H9 (cell line): ENCODE data around the gene SDK1. TPM values are rescaled to one million over a fixed set of nuclear protein-coding genes. Genes with fewer than 3 reads are reported as not detected.

Experiments used
- DNase-seq: peaks from one replicate; pipeline ENCODE4 v3.0.0-alpha.2; 2017
- H2AFZ ChIP-seq: one replicate; pipeline ENCODE4 v1.6.1; 2013; ENCODE audit warnings: mild to moderate bottlenecking, low read length, control low read depth, moderate library complexity
- H2AK5ac ChIP-seq: 2 replicates; pipeline ENCODE4 v1.6.1; 2013; ENCODE audit warnings: low read length, control low read depth, mixed read lengths; ENCODE audit not compliant: insufficient read length
- H2BK120ac ChIP-seq: one replicate; pipeline ENCODE4 v1.6.1; 2013; ENCODE audit warnings: low read depth, mild to moderate bottlenecking, low read length, control low read depth, inconsistent platforms; ENCODE audit not compliant: poor library complexity, severe bottlenecking
- H2BK12ac ChIP-seq: 2 replicates; pipeline ENCODE4 v1.6.1; 2013; ENCODE audit warnings: low read length, control low read depth, mixed read lengths, low read depth; ENCODE audit not compliant: insufficient read length
- H2BK15ac ChIP-seq: 2 replicates; pipeline ENCODE4 v1.6.1; 2013; ENCODE audit warnings: low read depth, low read length, control low read depth
- H2BK20ac ChIP-seq: one replicate; pipeline ENCODE4 v1.6.1; 2013; ENCODE audit warnings: low read depth, mild to moderate bottlenecking, low read length, control low read depth, inconsistent platforms; ENCODE audit not compliant: poor library complexity, severe bottlenecking
- H2BK5ac ChIP-seq: 2 replicates; pipeline ENCODE4 v1.6.1; 2013; ENCODE audit warnings: low read length, control low read depth, mixed read lengths; ENCODE audit not compliant: insufficient read length
- H3K14ac ChIP-seq: 2 replicates; pipeline ENCODE4 v1.6.1; 2013; ENCODE audit warnings: low read length, control low read depth; ENCODE audit not compliant: insufficient read depth
- H3K18ac ChIP-seq: 2 replicates; pipeline ENCODE4 v1.6.1; 2013; ENCODE audit warnings: low read depth, mild to moderate bottlenecking, mixed read lengths, low read length, control low read depth; ENCODE audit not compliant: insufficient read length
- H3K23ac ChIP-seq: 2 replicates; pipeline ENCODE4 v1.6.1; 2013; ENCODE audit warnings: low read length, control low read depth, mixed read lengths, low read depth; ENCODE audit not compliant: insufficient read length
- H3K23me2 ChIP-seq: 2 replicates; pipeline ENCODE4 v1.6.1; 2013; ENCODE audit warnings: low read depth, mild to moderate bottlenecking, mixed read lengths, low read length, control low read depth; ENCODE audit not compliant: insufficient read length, poor library complexity, severe bottlenecking
- H3K27ac ChIP-seq: 2 replicates; pipeline ENCODE4 v1.5.1; 2013; ENCODE audit warnings: low read length, control low read depth, mixed read lengths, low read depth; ENCODE audit not compliant: insufficient read length
- H3K27me3 ChIP-seq: 2 replicates; pipeline ENCODE4 v1.6.1; 2013; ENCODE audit warnings: low read length, control low read depth, inconsistent platforms; ENCODE audit not compliant: insufficient read depth
- H3K4ac ChIP-seq: 2 replicates; pipeline ENCODE4 v1.6.1; 2013; ENCODE audit warnings: low read depth, mild to moderate bottlenecking, control low read depth, inconsistent platforms, low read length, moderate library complexity
- H3K4me1 ChIP-seq: 2 replicates; pipeline ENCODE4 v1.6.1; 2013; ENCODE audit warnings: low read length, control low read depth, inconsistent platforms; ENCODE audit not compliant: insufficient read depth
- H3K4me2 ChIP-seq: 2 replicates; pipeline ENCODE4 v1.6.1; 2013; ENCODE audit warnings: low read length, control low read depth, mixed read lengths; ENCODE audit not compliant: insufficient read length, insufficient read depth
- H3K56ac ChIP-seq: 2 replicates; pipeline ENCODE4 v1.6.1; 2013; ENCODE audit warnings: low read depth, mild to moderate bottlenecking, mixed read lengths, low read length, control low read depth; ENCODE audit not compliant: insufficient read length
- H3K79me1 ChIP-seq: 2 replicates; pipeline ENCODE4 v1.6.1; 2013; ENCODE audit warnings: low read depth, mild to moderate bottlenecking, moderate library complexity, low read length, control low read depth, inconsistent platforms; ENCODE audit not compliant: insufficient read depth, poor library complexity, severe bottlenecking
- H3K79me2 ChIP-seq: 2 replicates; pipeline ENCODE4 v1.6.1; 2013; ENCODE audit warnings: low read length, control low read depth, inconsistent platforms; ENCODE audit not compliant: insufficient read depth
- H3K9ac ChIP-seq: 2 replicates; pipeline ENCODE4 v1.6.1; 2013; ENCODE audit warnings: low read length, control low read depth, mixed read lengths; ENCODE audit not compliant: insufficient read length; ENCODE audit errors: extremely low read depth
- H3K9me3 ChIP-seq: one replicate; pipeline ENCODE4 v1.6.1; 2013; ENCODE audit warnings: low read depth, low read length, inconsistent platforms; ENCODE audit not compliant: control insufficient read depth
- H3T11ph ChIP-seq: one replicate; pipeline ENCODE4 v1.6.1; 2013; ENCODE audit warnings: mild to moderate bottlenecking, low read length, control low read depth, inconsistent platforms
- H4K20me1 ChIP-seq: one replicate; pipeline ENCODE4 v1.6.1; 2013; ENCODE audit not compliant: control insufficient read depth, insufficient read length, insufficient read depth
- H4K5ac ChIP-seq: 2 replicates; pipeline ENCODE4 v1.6.1; 2013; ENCODE audit warnings: low read depth, mild to moderate bottlenecking, mixed read lengths, low read length, control low read depth; ENCODE audit not compliant: insufficient read length
- H4K8ac ChIP-seq: replicated peaks from 2 replicates; pipeline ENCODE4 v1.6.1; 2013; ENCODE audit warnings: low read length, control low read depth, mixed read lengths, low read depth; ENCODE audit not compliant: insufficient read length
- H4K91ac ChIP-seq: 2 replicates; pipeline ENCODE4 v1.6.1; 2013; ENCODE audit warnings: low read depth, mild to moderate bottlenecking, moderate library complexity, mixed read lengths, low read length, control low read depth; ENCODE audit not compliant: insufficient read length
- H3K27ac Mint-ChIP-seq, 3 experiments: 2 replicates in 2 of 3; 3 replicates in 1 of 3; pipeline ENCODE4 v1.8.0; 2020 to 2021; ENCODE audit warnings: mixed read lengths in 3 of 3, mild to moderate bottlenecking in 1 of 3, moderate library complexity in 1 of 3
- H3K27me3 Mint-ChIP-seq: 2 replicates; pipeline ENCODE4 v1.8.0; 2021; ENCODE audit warnings: low read depth, mild to moderate bottlenecking, moderate library complexity, mixed read lengths
- H3K36me3 Mint-ChIP-seq, 3 experiments: 2 replicates in 2 of 3; 3 replicates in 1 of 3; pipeline ENCODE4 v1.8.0; 2020 to 2021; ENCODE audit warnings: low read depth in 3 of 3, mixed read lengths in 3 of 3; ENCODE audit not compliant: insufficient read depth in 1 of 3
- H3K4me1 Mint-ChIP-seq, 2 experiments: 2 replicates each; pipeline ENCODE4 v1.8.0; 2020; ENCODE audit warnings: mixed read lengths in 2 of 2
- H3K4me3 Mint-ChIP-seq, 2 experiments: 2 replicates in 1 of 2; 3 replicates in 1 of 2; pipeline ENCODE4 v1.8.0; 2020 to 2021; ENCODE audit warnings: mild to moderate bottlenecking in 2 of 2, mixed read lengths in 2 of 2, moderate library complexity in 1 of 2
- H3K9me3 Mint-ChIP-seq, 2 experiments: 2 replicates in 1 of 2; 3 replicates in 1 of 2; pipeline ENCODE4 v1.8.0; 2020; ENCODE audit warnings: mild to moderate bottlenecking in 2 of 2, mixed read lengths in 2 of 2, moderate library complexity in 1 of 2
- CTCF ChIP-seq: fragments of 200-600 bp; sonication (generic); conservative IDR thresholded peaks from 3 replicates; pipeline ENCODE4 v1.8.0; 2021; ENCODE audit warnings: antibody characterized with exemption, mild to moderate bottlenecking
- WGBS: extraction: QIAGEN DNeasy Blood & Tissue Kit; methylation state at CpG from one replicate; pipeline ENCODE4 v1.1.7; 2013; ENCODE audit warnings: missing lambda C conversion rate, low lambda C conversion rate, mixed read lengths; ENCODE audit not compliant: insufficient read length; ENCODE audit errors: extremely low coverage; 5-methylcytosine and 5-hydroxymethylcytosine counted together
- total RNA-seq: library from RNA; stranded (reverse); gene quantifications from 2 replicates; pipeline ENCODE4 v1.2.1, GENCODE V29; 2021

Gene SDK1
- total RNA-seq, 1 experiment from 2014 or later, result 8.7 TPM

GRCh38 chr7:3867863-3868262, 566.8 kb downstream of the SDK1 start:
- H3K27ac ChIP-seq, result no peak overlapping the region
- no peaks in the 10 kb centered on the region for H4K20me1 ChIP-seq
- H3K4me2 ChIP-seq, result no peak overlapping the region
- H3K79me1 ChIP-seq, result no peaks in the 10 kb centered on the region
- H3K27me3 ChIP-seq, result no peaks in the 10 kb centered on the region
- H3K36me3 Mint-ChIP-seq, result peaks cover 4 to 12% (median 5%) of the 10 kb centered on the region in 3 experiments; a peak in 6 of 7 replicates
- H3K9me3 ChIP-seq, result no peaks in the 10 kb centered on the region
- no peak for TF ChIP-seq CTCF
- H2BK20ac ChIP-seq, result no peak overlapping the region
- no peaks in the 10 kb centered on the region for H3K4me1 Mint-ChIP-seq
- no peaks in the 10 kb centered on the region; the same call in 1 of the 2 replicates for H3K27me3 Mint-ChIP-seq
- no peak overlapping the region for H3K23ac ChIP-seq
- H3K4ac ChIP-seq, result no peak overlapping the region
- no peak overlapping the region for H2BK15ac ChIP-seq
- H3K9me3 Mint-ChIP-seq, result peaks cover 13 to 17% of the 10 kb centered on the region in 2 experiments
- H2BK120ac ChIP-seq, result no peak overlapping the region
- H2AFZ ChIP-seq, result no peak overlapping the region
- no peak overlapping the region for H2BK12ac ChIP-seq
- no peaks in the 10 kb centered on the region for H3K23me2 ChIP-seq
- WGBS, result no CpG with 5 or more reads among the region's 5 CpGs
- H3T11ph ChIP-seq, result no peak overlapping the region
- no peaks in the 10 kb centered on the region for H3K79me2 ChIP-seq
- no peak overlapping the region for H2BK5ac ChIP-seq
- no peaks in the 10 kb centered on the region for H3K4me1 ChIP-seq
- H3K4me3 Mint-ChIP-seq, result no peak overlapping the region
- no peak overlapping the region for H4K8ac ChIP-seq
- H3K14ac ChIP-seq, result no peak overlapping the region
- no peak overlapping the region for H4K91ac ChIP-seq
- H3K27ac Mint-ChIP-seq, result no peak overlapping the region
- H2AK5ac ChIP-seq, result no peak overlapping the region
- H3K9ac ChIP-seq, result no peak overlapping the region
- no peak overlapping the region for H3K56ac ChIP-seq
- no peak overlapping the region for H3K18ac ChIP-seq
- no peak for DNase-seq
- no peak overlapping the region for H4K5ac ChIP-seq
